ENCODE data around the gene TRMT2A. TPM values are rescaled to one million over a fixed set of nuclear protein-coding genes. Genes with fewer than 3 reads are reported as not detected.

TRMT2A gene
- total RNA-seq, 1 donor from 2014 or later: 23.0 TPM

DNA sequence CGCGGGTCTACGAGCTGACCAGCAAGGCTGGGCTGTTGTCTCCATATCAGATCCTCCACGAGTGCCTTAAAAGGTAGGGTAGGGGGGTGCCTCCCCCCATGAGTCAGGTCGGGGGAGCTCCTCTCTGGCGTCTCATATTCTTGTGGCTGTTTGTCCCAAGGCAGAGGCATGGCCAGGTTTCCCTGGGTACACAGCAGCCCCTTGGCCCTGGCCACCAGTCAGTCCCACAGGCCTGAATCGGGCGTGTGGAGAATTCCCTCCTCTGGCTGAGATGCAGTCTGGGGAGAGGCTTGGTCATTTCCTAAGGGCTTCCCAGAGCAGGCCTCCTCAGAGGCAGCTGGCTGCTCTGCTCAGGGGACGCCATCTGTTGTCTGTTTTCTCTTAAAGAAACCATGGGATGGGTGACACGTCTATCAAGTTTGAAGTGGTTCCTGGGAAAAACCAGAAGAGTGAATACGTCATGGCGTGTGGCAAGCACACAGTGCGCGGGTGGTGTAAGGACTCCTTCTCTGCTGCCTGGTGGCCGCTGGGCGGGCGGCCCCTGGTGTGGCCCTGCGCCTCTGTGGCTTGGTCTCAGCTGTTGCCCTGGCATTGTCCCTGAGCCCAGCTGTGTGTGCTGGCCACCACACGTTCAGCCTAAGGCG is 10.7 kb downstream of the TRMT2A start:
- DNase-seq (ENCODE audit: low read depth in 2 of 2): no peak

DNA sequence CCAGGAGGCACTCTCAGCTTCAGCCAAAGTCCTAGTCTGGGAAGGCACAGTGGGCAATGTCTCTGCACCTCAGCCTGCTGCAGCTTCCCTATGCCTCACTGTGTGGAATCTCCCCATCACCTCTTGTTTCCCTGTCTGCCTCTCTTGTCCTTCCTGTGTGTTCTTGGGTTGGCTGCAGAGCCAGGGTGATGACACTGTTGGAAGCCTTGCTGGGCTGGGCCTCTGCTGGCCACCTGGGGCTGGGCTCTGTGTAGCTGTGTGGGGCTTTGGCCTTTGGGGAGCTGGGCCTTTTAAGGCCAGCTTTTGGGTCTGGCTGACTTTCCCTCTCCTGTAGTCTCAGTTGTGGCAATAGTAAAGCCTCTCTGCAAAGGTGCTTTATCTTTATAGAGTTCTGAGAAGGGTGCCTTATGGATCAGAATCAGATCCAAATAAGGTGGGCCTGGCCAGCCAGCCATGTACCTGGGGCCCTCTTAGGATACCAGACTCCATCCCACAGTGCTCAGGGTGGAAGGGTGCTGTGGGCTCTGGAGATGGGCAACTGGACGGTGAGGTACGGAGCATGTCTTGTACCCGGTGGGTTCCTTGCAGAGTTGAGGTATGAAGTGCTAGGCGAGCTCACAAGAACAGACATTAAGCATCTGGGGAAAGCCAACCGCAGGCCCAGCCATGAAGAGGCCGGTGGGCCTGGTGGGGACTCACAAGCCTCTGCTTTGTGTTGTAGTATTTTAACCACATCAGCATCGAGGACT is 11.4 kb downstream of the TRMT2A start:
- DNase-seq (ENCODE audit: low read depth in 2 of 2): no peak

DNA sequence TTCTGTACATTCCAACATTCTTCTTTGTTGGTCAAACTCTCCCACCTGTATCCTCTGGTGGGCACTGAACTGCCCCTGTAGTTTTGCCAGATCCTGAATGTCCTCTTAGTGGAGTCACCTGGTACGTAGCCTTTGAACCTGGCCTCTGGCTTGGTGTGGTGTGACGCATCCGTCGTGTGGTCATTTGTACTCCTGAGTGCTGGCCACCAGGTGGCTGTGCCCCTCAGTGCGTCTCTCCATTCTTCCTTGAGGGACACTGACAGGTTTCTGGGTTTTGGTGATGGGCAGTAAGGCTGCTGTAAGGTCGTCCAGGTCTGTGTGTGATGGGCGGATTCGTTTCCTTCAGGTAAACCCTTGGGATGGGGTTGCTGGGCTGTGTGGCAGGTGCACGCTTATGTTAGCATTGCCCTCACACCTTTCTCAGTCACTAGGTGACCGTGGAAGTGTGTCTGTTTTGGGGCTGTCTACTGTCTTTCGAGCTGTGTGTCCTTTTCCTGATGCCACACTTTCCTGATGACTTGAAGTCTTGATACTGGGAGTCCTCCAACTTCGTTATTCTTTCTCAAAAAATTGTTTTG is 14.7 kb downstream of the TRMT2A start:
- DNase-seq (ENCODE audit: low read depth in 2 of 2): no peak

DNA sequence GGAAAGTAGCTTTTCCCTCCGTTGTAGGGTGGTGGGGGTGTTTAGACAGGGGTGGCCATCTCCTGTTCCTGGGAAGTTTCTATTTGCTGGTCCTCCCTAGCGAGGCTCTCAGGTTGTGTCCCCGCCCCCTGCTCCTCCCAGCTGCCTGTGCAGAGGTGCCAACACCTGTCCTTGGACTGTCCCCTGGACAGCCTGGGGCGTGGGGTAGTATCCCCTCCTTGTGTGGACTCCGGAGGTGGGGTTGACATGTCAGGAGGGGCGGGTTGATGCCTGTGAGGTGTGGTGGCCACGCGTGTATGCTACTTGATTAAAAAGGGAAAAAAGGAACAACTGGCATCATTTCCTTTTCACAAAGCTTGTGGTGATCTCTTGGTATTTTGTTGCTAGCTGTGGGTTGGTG is 15.4 kb downstream of the TRMT2A start:
- DNase-seq (ENCODE audit: low read depth in 2 of 2): no peak

- DNase-seq (ENCODE audit: low read depth in 2 of 2): no peak
Observed at GRCh38 chr22:20099099-20099711, 17.8 kb downstream of the TRMT2A start.

- no peak for DNase-seq (ENCODE audit: low read depth in 2 of 2)
Observed at GRCh38 chr22:20096574-20097420, 20.2 kb downstream of the TRMT2A start.

DNA sequence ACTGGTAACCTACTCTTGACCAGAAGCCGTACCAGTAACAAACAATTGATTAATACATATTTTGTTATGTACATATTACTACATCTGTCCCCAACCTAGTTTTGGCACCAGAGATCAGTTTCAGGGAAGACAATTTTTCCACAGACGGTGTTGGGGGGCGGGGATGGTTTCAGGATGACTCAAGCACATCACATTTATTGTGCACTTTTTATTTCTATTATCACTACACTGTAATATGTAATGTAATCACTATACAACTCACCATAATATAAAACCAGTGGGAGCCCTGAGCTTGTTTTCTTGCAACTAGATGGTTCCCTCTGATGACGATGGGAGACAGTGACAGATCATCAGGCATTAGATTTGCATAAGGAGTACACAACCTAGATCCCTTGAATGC is 21.5 kb downstream of the TRMT2A start:
- DNase-seq (ENCODE audit: low read depth in 2 of 2): no peak

GRCh38 chr22:20094197-20094807 is 22.7 kb downstream of the TRMT2A start:
- DNase-seq (ENCODE audit: low read depth in 2 of 2): no peak

DNA sequence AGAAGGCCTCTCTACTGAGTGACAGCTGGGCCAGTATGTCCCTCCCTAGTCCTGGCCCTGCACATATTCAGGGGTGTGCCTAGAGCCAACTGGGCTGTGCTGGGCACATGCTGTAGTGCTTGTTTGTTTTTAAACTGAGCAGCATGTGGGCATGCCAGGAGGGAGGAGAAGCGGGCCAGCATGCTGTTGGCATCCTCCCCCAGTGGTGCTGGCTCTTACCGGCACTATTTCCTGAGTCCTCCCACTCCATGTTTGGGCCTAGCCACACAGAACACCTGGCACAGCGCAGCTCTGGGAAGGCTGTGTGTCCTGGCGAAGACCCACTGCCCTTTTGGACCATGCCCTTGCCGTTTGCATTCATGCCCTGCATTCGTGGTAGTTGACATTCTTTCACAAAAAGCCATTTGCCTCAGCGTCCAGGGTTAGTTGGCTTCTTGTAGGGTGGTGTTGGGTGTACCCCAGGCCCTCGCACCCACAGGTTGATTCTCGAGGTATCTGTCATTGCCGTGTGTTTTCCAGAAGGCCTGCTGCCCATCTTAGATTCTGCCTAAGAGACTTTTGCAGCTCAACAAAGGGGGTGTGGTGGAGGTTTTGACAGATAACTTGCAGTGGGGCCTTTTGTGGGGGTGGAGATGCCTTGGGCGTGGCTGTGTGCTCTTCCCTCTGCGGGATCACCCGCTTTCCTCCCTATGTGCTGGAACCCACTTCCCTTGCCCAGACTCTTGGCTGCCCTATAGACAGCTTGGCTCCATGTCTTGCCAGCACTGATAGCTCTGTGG is 23.4 kb downstream of the TRMT2A start:
- no peak for DNase-seq (ENCODE audit: low read depth in 2 of 2)

- DNase-seq (ENCODE audit: low read depth in 2 of 2): no peak
Observed at GRCh38 chr22:20092477-20092854, 24.6 kb downstream of the TRMT2A start.

- no peak for DNase-seq (ENCODE audit: low read depth in 2 of 2)
Observed at GRCh38 chr22:20091690-20092476, 25.1 kb downstream of the TRMT2A start.

- DNase-seq (ENCODE audit: low read depth in 2 of 2): no peak
Observed at GRCh38 chr22:20090730-20091240, 26.2 kb downstream of the TRMT2A start.

DNA sequence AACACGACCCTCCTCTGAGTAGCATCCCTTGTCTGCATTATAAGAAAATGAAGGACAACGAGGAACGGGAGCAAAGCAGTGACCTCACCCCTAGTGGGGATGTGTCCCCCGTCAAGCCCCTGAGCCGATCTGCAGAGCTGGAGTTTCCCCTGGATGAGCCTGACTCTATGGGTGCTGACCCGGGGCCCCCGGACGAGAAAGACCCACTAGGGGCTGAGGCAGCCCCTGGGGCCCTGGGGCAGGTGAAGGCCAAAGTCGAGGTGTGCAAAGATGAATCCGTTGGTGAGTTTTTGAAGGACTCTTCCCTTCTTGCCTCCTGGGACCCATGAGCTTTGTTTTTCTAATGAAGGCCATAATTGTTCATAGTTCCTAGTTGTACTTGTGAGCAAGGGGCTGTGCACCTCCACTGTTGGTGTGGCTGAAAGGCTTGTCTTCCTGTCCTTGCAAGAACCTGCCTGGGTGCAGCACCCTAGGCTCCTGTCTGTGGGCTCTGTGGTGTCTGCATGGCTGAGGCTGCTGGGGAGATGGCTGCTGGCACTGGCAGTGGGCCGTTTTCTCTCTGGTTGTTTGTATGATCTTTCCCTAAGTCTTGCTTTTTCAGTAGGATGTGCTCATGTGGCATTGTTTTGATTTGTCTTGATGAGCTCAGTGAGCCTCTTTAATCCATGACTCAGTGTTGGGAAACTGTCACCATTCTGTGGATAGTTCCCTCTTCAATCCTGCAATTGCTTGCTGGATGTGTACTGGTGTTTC is 26.9 kb downstream of the TRMT2A start:
- no peak for DNase-seq (ENCODE audit: low read depth in 2 of 2)

- DNase-seq (ENCODE audit: low read depth in 2 of 2): no peak
Observed at GRCh38 chr22:20089226-20089976, 27.6 kb downstream of the TRMT2A start.

GRCh38 chr22:20088263-20088648 is 28.8 kb downstream of the TRMT2A start:
- DNase-seq (ENCODE audit: low read depth in 2 of 2): no peak

DNA sequence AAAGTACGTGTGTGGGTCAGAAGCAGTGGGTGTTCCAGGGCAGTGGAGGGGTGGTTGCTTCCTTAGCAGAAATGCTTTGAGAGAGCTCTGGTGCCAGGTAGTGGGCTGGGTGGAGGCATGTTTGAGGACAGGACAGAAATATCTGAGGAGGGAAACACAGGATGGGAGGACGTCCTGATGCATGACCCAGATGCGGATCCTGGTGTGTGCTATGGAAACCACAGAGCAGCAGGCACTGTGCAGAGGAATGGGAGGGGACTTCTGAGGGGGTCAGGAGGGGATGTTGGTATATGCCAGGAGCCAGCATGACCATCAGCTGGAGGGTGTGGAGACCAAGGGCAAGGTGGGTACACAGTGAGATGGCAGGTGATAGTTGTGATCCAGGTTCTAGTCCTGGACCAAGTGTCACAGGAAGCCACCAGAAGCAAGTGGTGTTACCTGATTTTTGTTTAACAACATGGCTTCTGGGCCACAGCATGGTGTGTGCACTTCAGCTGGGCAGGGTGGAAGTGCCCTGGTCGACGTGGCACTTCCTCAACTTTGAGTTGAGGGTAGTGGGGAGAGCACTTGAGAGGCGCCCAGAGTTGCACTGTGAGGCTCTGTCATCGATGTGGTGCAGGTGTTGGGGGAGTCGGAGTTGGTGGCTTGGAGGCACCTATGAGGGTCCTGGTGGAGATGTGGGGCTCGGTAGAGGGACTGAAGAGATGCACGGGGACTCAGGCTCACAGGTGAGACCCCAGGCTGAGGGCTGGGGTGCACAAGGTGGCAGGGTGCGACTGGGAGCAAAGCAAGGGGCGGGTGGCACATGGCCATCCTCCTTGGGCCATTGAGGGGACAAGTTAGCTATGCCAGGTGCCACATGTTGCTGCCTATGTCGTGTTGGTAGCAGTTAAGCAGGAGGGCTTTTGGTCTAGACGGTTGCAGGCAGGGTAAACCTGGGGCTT is 29.4 kb downstream of the TRMT2A start:
- no peak for DNase-seq (ENCODE audit: low read depth in 2 of 2)

GRCh38 chr22:20086763-20087162 is 30.3 kb downstream of the TRMT2A start:
- no peak for DNase-seq (ENCODE audit: low read depth in 2 of 2)

All from dermis microvascular lymphatic vessel endothelial cell (primary cell).